GM21717 (cell line): Measurements from ENCODE around the gene GNG13.
"Not testable (repeated sequence)": the region's sequence is repeated elsewhere in the genome, so short reads cannot be mapped to it uniquely, and the experiment has no call there.

Experiments
- ATAC-seq: cut with Tn5 transposase; IDR thresholded peaks from one replicate; pipeline ENCODE4 v1.9.1; 2021; ENCODE audit warnings: mild to moderate bottlenecking, moderate library complexity; ENCODE audit not compliant: unreplicated experiment

GNG13 gene, protein sequence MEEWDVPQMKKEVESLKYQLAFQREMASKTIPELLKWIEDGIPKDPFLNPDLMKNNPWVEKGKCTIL

DNA sequence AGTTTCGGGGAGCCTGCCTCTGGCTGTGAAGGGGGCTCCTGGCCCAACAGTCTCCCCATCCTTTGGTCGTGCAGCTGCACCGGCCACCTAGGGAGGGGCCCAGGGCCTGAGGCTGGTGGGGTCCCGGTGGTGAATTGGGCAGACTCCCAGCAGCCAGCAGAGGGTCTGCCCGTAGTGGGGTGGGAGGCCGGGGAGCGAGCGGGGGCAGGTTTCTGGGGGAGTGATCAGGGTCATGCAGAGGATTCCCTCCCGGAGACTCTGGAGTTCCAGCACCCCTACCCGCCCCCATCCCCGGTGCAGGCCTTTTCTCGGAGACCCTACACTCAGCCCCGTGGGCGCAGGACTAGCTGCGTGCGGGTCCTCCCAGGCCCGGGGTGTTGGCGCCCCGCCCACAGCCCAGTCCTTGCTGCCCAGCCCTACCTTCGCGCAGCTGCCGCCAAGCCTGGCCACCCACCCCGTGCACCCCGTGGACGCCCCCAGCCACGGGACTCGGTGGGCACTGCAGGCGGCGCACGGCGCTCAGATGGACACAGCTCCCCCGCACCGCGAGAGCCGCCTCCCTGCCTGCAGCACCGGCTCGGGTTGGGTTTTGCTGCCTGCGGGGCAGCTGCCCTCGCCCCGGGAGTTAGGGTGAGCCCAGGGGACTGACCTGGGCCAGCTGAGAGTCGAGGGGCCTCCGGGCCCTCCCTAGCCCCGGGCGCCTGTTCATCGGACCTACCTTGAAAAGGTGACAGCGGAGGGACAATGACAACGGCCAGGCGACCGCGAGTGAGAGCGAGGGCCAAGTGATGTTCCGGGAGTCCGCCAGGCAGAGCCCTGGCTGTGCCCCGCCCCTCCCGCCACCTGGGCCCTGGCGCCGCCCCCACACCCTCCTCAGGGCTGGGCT, at the start of gene GNG13:
TSS of gene GNG13 (minus strand) at position 787 of the 886 bp plus-strand sequence. CDS start 1,657 bp downstream, outside the sequence.
- ATAC-seq: no peak

DNA sequence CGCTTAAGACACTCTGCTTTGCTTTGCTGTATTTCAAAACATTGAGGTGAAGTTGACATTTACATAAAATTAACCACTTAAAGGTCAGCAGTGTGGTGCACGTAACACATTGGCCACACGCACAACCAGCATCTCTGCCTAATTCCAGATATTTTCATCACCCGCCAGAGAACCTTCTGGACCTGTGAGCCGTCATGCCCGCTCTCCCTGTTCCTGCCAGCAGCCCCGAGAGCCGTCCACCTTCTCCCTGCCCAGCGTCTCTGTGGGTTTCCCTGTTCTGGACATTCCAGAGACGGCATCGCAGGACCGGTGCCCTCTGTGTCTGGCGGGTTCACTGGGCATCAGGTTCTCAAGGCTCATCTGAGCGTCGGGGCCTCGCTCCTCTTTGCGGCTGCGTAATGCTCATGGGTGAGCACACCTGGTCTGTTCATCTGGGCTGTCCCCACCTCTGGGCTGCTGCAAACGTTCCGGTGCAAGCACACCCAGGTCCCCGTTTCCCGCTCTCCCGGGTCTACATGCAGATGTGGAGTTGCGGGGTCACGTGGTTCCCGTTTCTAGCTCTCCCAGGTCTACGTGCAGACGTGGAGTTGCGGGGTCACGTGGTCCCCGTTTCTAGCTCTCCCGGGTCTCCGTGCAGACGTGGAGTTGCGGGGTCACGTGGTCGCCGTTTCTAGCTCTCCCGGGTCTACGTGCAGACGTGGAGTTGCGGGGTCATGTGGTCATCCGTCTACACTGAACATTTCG, 48.1 kb upstream of the GNG13 start:
- ATAC-seq: no peak

DNA sequence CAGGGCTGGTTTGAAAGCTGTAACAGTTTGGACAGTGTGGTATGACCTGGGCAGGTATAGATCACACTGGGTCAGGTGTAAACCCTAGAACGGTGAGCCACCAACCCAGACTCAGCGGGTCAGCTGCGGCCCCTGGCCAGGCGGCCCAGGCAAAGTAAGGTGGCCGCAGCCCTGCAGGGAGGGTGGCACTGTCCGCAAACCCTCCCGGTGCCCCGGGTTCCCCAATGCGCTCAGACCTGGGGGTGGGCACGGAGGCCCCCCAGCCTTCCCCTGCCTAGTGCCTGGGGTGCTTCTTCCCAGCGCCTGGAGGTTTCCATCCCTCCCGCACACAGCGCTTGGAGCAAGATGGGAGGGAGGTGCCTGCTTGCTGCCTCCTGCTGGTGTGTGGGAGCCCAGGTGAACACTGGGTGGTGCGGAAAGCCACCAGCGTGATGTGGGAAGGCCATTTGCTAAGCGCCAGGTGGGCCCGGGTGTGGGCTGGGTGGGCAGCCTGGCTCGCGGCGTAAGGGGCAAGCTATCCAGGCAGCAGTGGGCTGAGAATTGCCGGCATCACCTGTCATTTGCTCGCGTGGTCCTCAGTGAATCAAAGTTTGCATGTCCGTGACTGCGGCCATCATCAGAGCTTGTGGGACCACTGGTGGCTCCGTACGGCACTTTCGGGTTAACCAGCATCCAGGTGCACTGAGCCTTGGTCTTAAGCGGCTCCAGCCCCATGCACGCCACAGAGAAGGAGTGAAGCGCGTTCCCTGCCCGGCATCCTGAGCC, 47.3 kb upstream of the GNG13 start:
- ATAC-seq: no peak

DNA sequence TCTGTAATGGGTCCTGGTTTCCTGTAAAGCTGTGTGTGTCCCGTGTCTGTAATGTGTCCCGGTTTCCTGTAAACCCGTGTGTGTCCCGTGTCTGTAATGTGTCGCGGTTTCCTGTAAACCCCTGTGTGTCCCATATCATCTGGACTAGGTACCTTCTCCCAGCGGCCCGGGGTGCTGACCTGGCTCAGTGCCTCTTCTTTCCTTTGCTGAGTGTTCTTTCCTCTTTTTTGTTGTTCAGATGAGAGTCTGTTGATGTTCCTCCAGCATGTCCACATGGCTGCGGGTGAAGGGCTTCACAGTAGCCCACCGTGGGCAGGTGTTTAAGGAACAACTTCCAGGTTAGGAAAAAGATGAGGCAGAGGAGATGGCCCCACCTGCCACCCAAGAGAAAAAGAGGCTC, 46.6 kb upstream of the GNG13 start:
- ATAC-seq: no peak

DNA sequence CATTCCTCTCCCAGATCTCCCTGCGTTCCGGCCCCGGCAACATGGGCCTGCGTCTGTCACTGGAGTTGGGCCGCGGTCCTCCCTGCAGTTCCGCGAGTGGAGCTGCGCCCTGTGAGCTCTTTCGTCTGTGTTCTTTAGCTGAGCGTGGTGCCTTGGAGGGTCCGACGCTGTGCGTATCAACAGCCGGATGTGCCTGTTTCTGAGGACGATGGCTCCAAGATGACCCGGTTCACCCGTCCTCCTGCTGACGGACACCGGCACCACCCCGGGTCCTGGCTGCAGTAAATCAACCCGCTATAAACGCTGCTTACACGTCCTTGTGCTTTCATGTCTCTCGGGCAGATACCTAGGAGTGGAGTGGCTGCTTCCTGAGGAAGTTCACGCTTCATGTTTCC, 44.8 kb upstream of the GNG13 start:
- ATAC-seq: no peak

DNA sequence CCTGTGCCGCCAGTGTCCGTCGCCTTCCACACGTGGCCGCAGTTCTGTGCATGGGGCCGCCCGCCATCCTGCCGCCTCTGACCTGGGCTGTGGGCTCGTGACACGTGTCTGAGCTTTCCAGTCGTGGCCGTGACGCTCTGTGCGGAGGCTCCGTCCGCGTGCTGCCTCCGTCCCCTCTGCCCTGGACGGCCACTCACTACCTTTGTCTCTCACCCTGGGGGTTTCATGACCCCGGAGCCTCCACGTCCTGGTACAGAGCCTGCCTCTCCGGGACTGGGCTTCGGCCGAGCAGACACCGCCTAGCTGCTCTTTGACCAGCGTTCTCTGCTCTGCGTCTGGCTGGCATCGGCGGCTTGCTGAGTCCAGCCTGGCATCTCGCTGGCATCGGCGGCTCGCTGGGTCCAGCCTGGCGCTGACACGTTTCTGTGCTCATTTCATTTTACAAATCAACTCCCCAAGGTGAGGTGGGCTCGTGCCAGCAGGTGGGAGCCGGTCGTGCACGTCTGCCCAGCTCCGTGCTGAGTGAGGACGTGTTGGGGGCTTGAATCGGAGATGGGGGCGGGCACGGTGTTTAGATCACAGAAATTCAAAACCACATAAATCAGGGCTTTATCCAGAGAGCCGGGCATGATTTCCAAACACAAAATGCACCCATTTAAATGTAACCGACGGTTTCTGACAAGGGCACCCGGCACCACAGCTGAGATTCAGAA, 44.3 kb upstream of the GNG13 start:
- ATAC-seq: no peak

DNA sequence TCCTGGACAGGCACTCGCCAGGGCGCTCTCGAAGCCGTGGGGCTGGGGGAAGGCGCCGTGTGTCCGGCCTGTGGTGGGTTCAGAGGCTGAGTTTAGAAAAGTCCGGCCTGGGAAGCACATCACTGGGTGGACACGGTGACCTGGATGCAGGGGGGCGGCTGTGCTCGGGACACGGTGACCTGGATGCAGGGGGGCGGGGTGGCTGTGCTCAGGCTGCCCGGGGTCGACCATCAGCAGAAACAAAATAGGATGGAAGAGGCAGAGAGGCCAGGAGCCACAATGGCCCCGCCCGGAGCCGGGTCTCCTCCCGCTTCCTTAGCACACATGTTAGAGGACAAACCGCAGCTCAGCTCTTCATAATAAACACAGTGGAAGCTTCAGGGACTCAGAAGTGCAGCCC, 43.2 kb upstream of the GNG13 start:
- ATAC-seq: no peak

DNA sequence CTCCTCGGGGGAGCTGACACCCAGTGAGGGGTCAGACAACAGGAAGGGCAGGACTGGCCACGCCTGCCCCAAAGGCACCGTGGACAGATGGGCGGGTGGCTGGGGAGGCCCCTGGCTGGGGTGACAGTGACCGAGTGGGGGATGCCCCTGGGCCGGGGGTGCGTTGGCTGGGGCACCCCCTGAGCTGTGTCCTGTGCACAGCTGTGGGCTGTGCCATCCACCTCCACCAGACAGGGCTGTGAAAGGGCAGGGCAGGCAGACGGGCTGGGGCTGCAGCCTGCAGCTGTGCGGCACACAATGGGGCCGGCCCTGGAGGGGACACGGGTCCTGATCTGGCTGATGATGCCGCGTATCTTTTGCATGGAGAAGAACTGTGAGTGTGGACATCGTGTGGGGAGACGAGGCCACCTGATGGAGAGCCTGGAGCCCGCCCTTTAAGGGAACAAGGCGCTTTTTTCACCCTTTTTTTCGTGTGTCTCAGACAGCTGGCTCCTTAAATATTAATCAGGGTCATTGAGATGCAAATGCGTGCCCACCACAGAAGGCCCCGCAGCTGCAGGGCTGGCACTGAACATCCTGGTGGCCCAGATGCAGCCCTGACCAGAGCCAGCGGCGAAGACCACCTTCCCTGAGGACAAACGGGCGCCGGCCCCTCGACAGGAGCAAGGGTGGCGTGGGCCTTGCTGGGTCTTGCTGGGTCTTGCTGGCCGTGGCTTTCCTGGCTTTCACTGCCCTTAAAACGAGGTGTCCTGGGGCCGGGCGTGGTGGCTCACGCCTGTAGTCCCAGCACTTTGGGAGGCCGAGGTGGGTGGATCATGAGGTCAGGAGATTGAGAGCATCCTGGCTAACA, 42.4 kb upstream of the GNG13 start:
- no peak for ATAC-seq

DNA sequence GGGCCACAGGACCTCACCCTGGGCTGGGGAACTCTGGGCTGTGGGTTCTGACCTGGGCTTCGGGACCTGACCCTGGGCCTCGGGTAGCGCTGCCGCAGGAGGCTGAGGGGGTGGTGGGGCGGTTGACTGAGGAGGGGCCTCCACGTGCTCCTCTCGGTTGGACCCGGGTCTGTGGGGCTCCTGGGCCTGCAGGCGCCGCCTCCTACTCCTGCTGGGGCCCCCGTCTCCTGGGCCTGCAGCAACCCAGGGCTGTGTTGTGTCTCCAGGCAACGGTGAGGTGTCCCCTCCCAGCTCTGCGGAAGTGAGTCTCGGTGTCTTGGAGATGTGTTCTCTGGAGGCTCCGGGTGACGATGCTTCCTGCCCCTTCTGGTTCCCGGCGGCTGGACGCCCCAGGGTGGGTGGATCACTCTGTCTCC, 41.5 kb upstream of the GNG13 start:
- no peak for ATAC-seq

DNA sequence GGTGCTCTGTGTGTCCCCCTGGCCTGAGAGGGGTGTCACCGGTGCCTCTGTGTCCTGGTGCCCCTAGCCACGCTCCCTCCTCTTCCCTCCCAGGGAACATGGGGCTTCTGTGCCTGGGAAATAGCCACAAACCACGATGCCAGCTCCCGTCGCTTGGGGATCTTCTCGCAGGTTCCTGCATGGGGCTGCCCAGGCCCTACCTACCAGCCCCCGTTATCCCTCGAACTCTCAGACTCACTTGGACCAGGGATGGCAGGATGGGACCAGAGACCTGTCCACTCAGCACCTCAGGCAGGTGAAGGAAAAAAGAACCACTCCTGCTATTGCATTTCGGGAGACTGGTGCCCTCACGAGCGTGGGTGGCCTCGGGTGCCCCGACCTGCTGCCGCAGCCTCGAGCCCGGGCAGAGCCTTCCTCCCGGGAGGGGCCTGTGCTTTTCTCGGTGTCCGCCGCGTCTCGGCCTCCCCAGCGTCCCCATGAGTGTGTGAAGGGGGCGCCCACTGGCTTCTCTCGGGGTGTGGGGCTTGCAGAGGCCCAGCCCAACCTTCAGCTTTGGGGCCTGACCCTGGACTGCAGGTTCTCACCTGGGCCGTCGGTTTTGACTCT, 41.0 kb upstream of the GNG13 start:
- no peak for ATAC-seq

DNA sequence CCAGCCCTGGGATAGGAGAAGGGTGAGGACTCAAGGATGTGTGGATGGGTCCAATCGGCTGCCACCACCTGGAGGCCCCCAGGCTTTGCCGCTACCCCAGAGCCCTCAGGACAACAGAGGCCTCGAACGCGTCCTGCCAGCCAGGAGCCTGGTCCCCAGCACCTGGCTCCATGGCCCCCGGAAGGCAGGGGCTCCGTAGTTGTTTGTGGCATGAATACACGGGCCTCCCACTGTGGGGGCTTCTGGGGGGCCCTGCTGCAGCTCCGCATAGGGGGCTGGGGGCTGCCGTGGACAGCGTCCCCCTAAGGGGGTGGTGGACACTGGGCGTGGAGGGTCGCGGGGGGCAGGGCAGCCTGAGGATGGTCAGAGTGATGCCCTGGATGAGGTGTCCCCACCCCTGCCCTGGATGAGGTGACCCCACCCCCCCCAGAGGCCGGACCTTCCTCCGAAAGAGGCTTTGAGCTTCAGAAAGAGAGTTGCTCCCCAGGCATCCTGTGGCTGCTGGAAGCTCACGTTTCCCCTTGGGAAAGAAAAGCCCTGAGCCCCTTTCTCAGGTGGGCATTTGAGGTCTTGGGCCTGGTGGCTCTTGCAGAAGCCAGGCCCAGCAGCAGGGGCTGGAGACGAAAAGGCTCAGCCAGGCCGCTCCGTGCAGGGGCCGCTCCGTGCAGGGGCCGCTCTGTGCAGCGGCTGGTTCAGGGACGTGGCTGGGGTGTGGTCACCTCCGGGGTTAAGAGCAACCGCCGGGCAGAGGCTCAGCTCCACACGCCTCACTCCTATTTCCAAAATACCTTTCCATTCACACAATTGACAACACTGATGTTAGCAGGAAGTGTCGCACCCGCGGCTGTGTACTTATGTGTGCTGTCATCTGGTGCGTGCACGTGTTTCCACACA, 40.3 kb upstream of the GNG13 start:
- ATAC-seq: no peak

DNA sequence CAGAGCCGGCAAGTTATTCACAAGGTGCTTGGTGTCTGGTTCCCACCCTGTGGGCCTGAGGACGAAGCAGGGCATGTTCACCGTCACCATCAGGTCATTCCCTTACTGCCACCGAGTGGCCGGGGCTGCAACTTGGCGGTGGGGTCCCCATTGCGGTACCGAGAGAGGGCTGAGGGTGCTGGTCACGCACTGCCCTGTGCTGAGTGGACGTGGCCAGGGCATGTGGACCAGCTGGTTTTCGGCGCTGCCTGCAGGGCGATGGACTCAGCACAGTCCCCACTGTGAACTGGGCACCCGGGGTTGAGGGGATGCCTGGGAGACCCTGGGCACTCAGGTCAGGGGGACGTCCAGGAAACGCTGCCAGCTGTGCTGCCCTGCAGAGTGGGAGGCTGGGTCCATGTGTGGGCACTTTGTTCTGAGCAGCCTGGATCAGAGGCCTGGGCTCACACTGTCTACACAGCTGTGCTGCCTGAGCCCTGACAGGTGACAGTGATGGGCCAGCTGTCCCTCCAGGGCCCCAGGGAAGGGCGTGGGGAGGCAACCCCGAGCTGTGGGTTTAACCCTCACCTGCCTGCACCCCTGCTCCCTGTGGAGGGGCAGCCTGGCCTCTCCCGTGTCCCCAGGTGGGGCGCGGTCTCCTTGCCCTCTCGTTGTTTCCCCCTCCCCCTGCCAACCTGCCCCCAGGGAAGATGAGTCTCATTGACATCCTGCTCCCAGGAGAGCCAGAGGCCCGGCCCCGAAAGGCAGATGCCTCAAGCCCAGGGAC, 39.3 kb upstream of the GNG13 start:
- no peak for ATAC-seq

DNA sequence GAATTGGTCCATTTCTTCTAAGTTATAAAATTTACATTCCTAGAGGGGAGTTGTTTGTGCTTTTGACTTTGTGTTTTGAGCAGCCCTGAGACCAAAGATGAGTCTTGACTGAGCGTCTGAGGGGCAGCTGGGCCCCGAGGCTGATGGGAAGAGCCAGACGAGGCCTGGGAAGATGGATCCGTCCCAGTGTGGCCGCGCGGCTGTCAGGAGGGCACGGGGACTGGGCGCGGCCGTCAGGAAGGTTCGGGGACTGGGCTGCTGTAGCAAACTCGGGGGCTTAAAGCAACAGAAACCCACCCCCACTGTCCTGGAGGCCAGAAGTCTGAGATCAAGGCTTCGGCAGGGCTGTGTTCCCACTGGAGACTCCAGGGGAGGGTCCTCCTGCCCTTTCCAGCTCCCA, 38.2 kb upstream of the GNG13 start:
- ATAC-seq: no peak

DNA sequence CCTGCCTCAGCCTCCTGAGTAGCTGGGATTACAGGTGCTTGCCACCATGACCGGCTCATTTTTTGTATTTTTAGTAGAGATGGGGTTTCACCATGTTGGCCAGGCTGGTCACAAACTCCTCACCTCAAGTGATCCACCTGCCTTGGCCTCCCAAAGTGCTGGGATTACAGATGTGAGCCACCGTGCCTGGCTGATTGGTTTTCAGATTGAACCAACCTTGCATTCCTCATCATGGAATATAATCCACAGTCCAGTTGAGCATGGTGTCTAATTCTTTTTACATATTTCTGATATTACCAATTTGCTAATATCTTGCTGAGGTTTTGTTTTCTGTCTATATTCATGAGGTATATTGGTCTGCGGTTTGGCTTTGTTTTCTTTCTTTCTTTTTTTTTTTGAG, 36.3 kb upstream of the GNG13 start:
- not testable (repeated sequence) for ATAC-seq

DNA sequence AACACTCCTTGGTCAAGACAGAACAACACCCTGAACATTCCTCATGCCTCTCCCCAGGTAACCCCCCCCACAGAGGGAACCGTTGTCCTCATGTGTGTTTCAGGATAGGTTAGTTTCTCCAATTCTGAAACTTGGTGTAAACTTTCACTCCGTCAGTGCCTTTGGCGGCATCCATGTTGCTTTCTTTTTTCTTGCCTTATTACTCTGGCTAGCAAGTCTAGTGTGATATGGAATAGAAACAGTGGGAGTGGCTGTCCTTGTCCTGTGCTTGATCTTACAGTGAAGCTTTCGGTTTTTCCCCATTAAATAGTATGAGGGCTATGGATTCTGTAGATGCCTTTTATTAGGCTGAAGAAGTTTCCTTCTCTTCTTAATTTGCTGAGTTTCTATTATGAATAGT, 35.7 kb upstream of the GNG13 start:
- ATAC-seq: no peak

DNA sequence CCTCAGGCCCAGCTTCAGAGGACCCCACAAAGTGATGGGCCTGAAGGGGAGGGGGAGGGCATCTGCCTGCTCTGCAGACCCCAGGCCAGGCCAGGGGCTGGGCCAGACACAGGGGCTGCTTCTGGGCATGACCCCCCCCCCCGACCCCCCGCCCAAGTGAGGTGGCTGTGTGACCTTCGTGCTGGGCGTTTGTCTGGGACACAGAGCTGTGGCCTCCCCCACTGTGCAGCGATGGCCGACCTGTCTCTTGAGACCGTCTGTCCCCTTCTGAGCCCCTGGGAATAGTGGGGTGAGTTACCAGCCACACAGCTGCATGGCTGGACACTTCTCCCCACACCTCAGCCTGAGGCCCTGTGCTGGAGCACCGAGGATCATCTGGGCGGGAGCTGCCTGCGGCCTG, 34.8 kb upstream of the GNG13 start:
- ATAC-seq: no peak

DNA sequence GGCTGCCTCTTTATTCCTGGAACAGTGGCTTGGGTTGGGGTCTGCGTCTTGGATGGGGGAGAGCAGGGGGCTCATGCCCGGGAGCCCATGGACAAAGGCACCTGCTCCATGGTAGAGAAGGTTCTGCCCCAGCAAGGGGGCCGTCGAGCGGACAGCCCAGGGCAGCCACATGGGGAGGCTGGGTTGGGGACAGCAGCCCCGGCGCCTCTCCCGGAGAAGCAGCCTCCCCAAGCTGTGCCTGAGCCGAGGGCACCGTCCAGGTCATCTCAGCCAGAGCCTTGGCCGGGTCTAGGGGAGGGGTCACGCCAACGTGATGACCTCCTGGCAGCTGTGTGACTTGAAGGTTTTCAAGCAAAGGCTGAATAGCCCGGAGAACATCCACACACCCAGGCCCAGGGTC, 32.9 kb upstream of the GNG13 start:
- no peak for ATAC-seq
